LNCaP clone FGC (cell line): ENCODE results near the gene TBC1D14.

Experiments used
- DNase-seq: peaks from one replicate; pipeline ENCODE4 v3.0.0-alpha.2; 2011; ENCODE audit warnings: low read depth
- H3K4me3 ChIP-seq: 2 replicates; pipeline ENCODE4 v1.5.1; 2011; ENCODE audit warnings: mild to moderate bottlenecking, low read depth, low read length, control low read depth
- CTCF ChIP-seq: IDR thresholded peaks from 2 replicates; pipeline ENCODE4 v1.5.1; 2012; ENCODE audit warnings: mild to moderate bottlenecking; ENCODE audit not compliant: control insufficient read depth, insufficient read depth; ENCODE audit errors: extremely low read depth

TBC1D14 gene

GRCh38 chr4:6943885-6944225 lies 34.2 kb downstream of the TBC1D14 start:
- H3K4me3 ChIP-seq, result no peak overlapping the region
- no peak for TF ChIP-seq CTCF

GRCh38 chr4:6944301-6945051 lies 34.9 kb downstream of the TBC1D14 start:
- no peak for DNase-seq

More at GRCh38 chr4:6943885-6944225, 34.2 kb downstream of the TBC1D14 start:
- DNase-seq, result no peak

GRCh38 chr4:6945052-6945409 lies 35.4 kb downstream of the TBC1D14 start:
- no peak overlapping the region for H3K4me3 ChIP-seq
- no peak for TF ChIP-seq CTCF
- DNase-seq, result no peak

More at GRCh38 chr4:6944301-6945051, 34.9 kb downstream of the TBC1D14 start:
- no peak overlapping the region for H3K4me3 ChIP-seq
- TF ChIP-seq CTCF, result no peak

GRCh38 chr4:6946497-6946896 lies 36.9 kb downstream of the TBC1D14 start:
- H3K4me3 ChIP-seq, result no peak overlapping the region
- TF ChIP-seq CTCF, result no peak

GRCh38 chr4:6948134-6948460 lies 38.5 kb downstream of the TBC1D14 start:
- TF ChIP-seq CTCF, result no peak
- no peak for DNase-seq
- no peak overlapping the region for H3K4me3 ChIP-seq

More at GRCh38 chr4:6946497-6946896, 36.9 kb downstream of the TBC1D14 start:
- no peak for DNase-seq

- no peak for TF ChIP-seq CTCF
- H3K4me3 ChIP-seq, result no peak overlapping the region
- no peak for DNase-seq
Measured at GRCh38 chr4:6951880-6952381, 42.3 kb downstream of the TBC1D14 start.
